GM21447 (cell line): ENCODE data around the gene ZNF768.
A peak's percentile ranks its signal among the peaks of the same experiment; 100 is the strongest.
"Not testable (repeated sequence)": the region's sequence is repeated elsewhere in the genome, so short reads cannot be mapped to it uniquely, and the experiment has no call there.

Experiments
- ATAC-seq: cut with Tn5 transposase; IDR thresholded peaks from one replicate; pipeline ENCODE4 v1.9.1; 2021; ENCODE audit not compliant: unreplicated experiment

ZNF768 gene

GRCh38 chr16:30556125-30556473, 29.7 kb upstream of the ZNF768 start:
- ATAC-seq: no peak

DNA sequence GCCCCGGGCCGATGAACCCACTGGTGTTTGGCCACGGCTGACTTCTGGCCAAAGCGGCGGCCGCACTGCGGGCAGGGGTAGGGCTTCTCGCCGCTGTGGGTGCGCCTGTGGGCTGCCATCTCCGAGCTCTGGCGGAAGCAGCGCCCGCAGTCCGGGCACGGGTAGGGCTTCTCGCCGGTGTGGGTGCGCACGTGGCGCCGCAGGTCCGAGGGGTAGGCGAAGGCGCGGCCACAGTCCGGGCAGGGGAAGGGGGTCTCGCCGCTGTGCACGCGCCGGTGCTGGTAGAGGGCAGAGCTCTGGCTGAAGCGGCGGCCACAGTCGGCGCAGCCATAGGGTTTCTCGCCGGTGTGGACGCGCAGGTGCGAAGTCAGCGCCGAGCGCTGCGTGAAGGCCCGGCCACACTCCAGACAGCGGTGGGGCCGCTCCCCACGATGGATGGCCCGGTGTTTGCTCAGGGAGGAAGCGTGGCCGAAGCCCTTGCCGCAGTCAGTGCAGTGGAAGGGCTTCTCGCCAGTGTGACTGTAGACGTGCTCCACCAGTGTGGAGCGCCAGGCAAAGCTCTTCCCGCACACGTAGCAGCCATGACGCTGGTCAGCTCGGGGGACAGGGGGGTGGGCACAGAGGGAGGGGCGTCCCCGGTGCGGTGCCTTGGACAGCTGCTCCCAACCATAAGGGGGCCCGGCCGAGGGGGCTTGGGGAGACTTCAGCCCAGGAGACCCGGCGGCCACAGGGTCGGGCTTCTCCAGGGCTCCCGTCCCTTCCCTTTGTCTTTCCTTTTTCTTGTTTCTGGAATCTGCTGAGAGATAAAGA, 29.2 kb upstream of the ZNF768 start:
- ATAC-seq: no peak

GRCh38 chr16:30554557-30555314, 28.4 kb upstream of the ZNF768 start:
- no peak for ATAC-seq

DNA sequence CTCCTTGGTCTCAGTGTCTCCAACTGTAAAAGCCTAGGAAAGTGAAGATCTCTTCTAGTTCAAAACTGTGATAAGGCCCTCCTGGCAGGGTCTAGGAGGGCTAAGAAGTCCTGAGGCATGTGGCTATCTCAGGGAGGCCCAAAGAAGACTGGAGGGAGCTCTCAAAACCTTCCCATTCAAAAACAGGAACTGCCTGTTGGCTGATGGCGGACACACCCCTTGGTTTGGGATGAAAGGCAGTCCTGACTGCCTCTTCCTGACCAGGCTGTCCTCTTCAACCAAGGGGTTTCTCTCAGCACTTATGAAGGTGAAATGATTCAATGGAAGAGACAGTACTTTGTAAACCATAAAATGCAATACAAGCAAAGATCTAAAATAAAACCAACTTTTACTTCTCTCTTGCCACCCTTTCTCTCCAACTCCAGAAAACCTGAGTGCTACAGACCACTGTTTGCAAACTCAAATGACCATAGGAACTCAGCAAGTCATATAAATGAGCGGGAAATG, 27.1 kb upstream of the ZNF768 start:
- ATAC-seq: no peak

DNA sequence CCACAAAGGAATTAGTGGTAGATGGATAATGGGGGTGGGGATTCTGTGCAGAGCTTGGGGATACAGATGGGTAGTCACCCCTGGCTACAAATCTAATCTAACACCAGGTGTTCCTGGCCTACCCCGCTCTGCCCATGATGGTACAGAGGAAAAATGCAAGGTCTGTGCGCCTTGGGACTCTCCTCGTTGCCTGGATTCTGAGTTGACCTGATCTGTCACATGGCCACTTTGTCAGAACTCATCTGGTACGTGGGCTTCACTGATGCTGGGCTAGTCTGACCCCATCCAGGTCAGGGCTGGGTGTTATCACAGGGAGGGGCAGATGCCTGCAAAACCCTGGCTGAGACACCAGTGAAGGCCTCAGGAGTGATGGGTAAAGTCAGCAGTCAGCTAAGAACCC, 26.6 kb upstream of the ZNF768 start:
- no peak for ATAC-seq

GRCh38 chr16:30551781-30552180, 25.4 kb upstream of the ZNF768 start:
- ATAC-seq: no peak

DNA sequence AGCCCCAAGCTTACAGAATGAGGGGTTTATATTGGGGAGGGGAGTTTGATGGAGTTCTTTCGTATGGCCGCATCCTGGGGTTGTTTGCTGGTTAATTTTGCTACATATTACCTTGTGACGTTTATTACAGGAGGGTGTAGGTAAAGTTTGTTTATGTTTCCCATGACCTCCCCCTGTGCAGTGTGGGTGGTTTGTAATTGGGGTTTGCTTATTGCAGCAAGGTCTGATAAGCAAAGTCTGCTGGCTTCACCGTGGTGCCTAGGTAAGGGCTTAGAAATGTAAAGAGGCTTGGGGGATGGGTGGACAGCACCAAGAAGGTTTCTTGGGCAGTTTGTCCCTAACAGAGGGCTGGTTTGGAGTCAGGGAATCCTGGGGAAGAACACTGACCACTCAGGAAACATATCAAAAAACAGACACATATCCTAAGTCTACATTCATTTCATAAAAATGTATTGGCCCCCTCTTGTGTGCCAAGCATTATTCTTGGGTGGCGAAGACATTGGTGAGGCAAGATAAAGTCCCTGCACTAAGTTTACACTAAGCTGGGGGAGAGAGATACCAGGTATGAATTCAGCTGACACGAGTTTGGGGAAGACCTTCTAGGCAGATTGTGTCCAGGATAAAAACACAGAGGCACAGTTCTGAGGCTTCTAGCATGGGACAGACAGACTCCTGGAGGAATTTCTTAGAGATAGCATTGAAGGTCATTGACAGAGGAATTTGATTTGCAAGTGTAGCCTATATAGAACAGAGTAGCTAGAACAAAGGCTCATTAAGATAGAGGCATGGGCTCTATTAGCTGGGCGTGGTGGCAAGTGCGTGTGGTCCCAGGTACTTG, 22.3 kb upstream of the ZNF768 start:
- ATAC-seq: no peak

GRCh38 chr16:30546115-30546514, 19.7 kb upstream of the ZNF768 start:
- no peak for ATAC-seq

- no peak for ATAC-seq
Observed at GRCh38 chr16:30543067-30543466, 16.7 kb upstream of the ZNF768 start.

- no peak for ATAC-seq
Observed at GRCh38 chr16:30541502-30542329, 15.3 kb upstream of the ZNF768 start.

DNA sequence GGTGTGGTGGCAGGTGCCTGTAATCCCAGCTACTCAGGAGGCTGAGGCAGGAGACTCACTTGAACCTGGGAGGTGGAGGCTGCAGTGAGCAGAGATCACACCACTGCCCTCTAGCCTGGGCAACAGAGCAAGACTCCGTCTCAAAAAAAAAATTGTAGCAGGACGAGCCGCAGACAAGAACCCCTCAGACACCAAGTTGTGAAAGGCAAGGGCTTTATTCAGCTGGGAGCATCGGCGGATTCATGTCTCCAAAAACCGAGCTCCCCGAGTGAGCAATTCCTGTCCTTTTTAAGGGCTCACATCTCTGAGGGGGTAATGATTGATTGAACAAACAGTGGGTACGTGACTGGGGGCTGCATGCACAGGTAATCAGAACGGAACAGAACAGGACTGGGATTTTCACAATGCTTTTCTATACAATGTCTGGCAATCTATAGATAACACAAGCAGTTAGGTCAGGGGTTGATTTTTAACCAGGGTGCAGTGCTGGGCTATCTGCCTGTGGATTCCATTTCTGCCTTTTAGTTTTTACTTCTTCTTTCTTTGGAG, 14.6 kb upstream of the ZNF768 start:
- not testable (repeated sequence) for ATAC-seq

- ATAC-seq: not testable (repeated sequence)
Observed at GRCh38 chr16:30539986-30540526, 13.7 kb upstream of the ZNF768 start.

- ATAC-seq: no peak
Observed at GRCh38 chr16:30539000-30539964, 12.9 kb upstream of the ZNF768 start.

GRCh38 chr16:30536391-30537024, 10.1 kb upstream of the ZNF768 start:
- ATAC-seq: not testable (repeated sequence)

GRCh38 chr16:30535777-30536190, 9.4 kb upstream of the ZNF768 start:
- no peak for ATAC-seq

GRCh38 chr16:30535106-30535776, 8.9 kb upstream of the ZNF768 start:
- peak; percentile 14 for ATAC-seq

GRCh38 chr16:30534368-30535105, 8.2 kb upstream of the ZNF768 start, which contains the start of gene ZNF747:
Gene ZNF747, minus strand, starts transcription at chr16:30534858. Its CDS starts 179 bp downstream, at chr16:30534679.
- peak; percentile 55 for ATAC-seq
